ENCODE data around the gene B4GALT4. TPM values are rescaled to one million over a fixed set of nuclear protein-coding genes. Genes with fewer than 3 reads are reported as not detected.

Gene B4GALT4
- total RNA-seq, 6 experiments from 2014 or later: 47.2 to 53.5 (median 52.5) TPM

- no peak for TF ChIP-seq CTCF (IDR thresholded peaks at IDR 0.05)
- Mint-ChIP-seq H3K36me3 (ENCODE audit: low read depth) (peaks cover 32% of the 10 kb centered on the region), H3K27ac (peak overlapping the region; percentile 32; the same call in 1 of the 2 replicates), H3K4me1 (ENCODE audit: low read depth) (peaks cover 15% of the 10 kb centered on the region), H3K9me3 (no peaks in the 10 kb centered on the region), H3K27me3 (ENCODE audit: insufficient read depth) (no peaks in the 10 kb centered on the region), H3K4me3 (no peak overlapping the region)
- DNase-seq: peak; percentile 47
Observed at GRCh38 chr3:119221779-119222320, 18.8 kb downstream of the B4GALT4 start.

GRCh38 chr3:119220970-119221667 lies 19.6 kb downstream of the B4GALT4 start:
- Mint-ChIP-seq H3K4me1 (ENCODE audit: low read depth) (peaks cover 15% of the 10 kb centered on the region), H3K4me3 (no peak overlapping the region)

GRCh38 chr3:119220198-119220597 lies 20.5 kb downstream of the B4GALT4 start:
- no peak for TF ChIP-seq CTCF (IDR thresholded peaks at IDR 0.05)
- Mint-ChIP-seq H3K27ac (no peak overlapping the region), H3K36me3 (ENCODE audit: low read depth) (peaks cover 44% of the 10 kb centered on the region), H3K4me3 (no peak overlapping the region), H3K27me3 (ENCODE audit: insufficient read depth) (no peaks in the 10 kb centered on the region), H3K9me3 (no peaks in the 10 kb centered on the region), H3K4me1 (ENCODE audit: low read depth) (peaks cover 15% of the 10 kb centered on the region)
- no peak for DNase-seq

More at GRCh38 chr3:119220970-119221667, 19.6 kb downstream of the B4GALT4 start:
- Mint-ChIP-seq H3K27me3 (ENCODE audit: insufficient read depth) (no peaks in the 10 kb centered on the region), H3K27ac (no peak overlapping the region; the same call in 1 of the 2 replicates), H3K36me3 (ENCODE audit: low read depth) (peaks cover 35% of the 10 kb centered on the region), H3K9me3 (no peaks in the 10 kb centered on the region)
- no peak for DNase-seq
- no peak for TF ChIP-seq CTCF (IDR thresholded peaks at IDR 0.05)

- TF ChIP-seq CTCF (IDR thresholded peaks at IDR 0.05): no peak
- Mint-ChIP-seq H3K36me3 (ENCODE audit: low read depth) (peaks cover 48% of the 10 kb centered on the region), H3K4me3 (no peak overlapping the region), H3K27me3 (ENCODE audit: insufficient read depth) (no peaks in the 10 kb centered on the region), H3K9me3 (no peaks in the 10 kb centered on the region), H3K27ac (0 out of 2 replicates have a peak overlapping the region, but pooled peaks have one; percentile 42), H3K4me1 (ENCODE audit: low read depth) (peaks cover 15% of the 10 kb centered on the region)
- no peak for DNase-seq
Observed at GRCh38 chr3:119219069-119219468, 21.6 kb downstream of the B4GALT4 start.

- H3K27me3 Mint-ChIP-seq (ENCODE audit: insufficient read depth): no peaks in the 10 kb centered on the region
- H3K9me3 Mint-ChIP-seq: no peaks in the 10 kb centered on the region
- H3K4me1 Mint-ChIP-seq (ENCODE audit: low read depth): peaks cover 7% of the 10 kb centered on the region; the same call in 1 of the 2 replicates
- no peak overlapping the region for H3K27ac Mint-ChIP-seq
- H3K36me3 Mint-ChIP-seq (ENCODE audit: low read depth): peaks cover 51% of the 10 kb centered on the region
- DNase-seq: no peak
- H3K4me3 Mint-ChIP-seq: no peak overlapping the region
- TF ChIP-seq CTCF (IDR thresholded peaks at IDR 0.05): no peak
Observed at GRCh38 chr3:119211803-119212202, 28.9 kb downstream of the B4GALT4 start.
